LoVo (cell line): Measurements from ENCODE around the gene POFUT2.

Source experiments
- DNase-seq: peaks from one replicate; pipeline ENCODE4 v3.0.0-alpha.2; 2016; ENCODE audit warnings: low spot score

The POFUT2 gene

GRCh38 chr21:45262616-45263015 is 25.1 kb downstream of the POFUT2 start:
- DNase-seq: no peak

GRCh38 chr21:45262041-45262581 is 25.6 kb downstream of the POFUT2 start:
- no peak for DNase-seq

DNA sequence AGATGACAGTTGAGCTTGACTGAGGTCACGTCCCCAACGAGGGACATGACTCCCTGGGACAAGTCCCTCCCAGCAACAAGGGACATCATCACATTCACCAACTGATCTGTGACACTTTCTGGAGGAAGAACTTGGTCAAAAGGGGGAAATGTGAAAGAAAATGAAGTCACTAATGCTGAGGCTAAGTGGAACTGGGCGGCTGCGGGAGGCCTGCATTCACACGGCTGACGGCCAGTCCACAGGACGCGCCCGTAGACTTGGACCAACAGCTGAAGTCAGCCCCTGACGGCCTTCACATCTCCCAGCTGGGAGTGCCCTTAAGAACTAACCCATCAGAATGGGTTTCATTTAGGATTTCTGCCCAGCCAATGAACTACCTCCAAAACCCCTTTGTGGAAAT is 26.6 kb downstream of the POFUT2 start:
- no peak for DNase-seq

GRCh38 chr21:45260191-45260825 is 27.4 kb downstream of the POFUT2 start:
- no peak for DNase-seq

DNA sequence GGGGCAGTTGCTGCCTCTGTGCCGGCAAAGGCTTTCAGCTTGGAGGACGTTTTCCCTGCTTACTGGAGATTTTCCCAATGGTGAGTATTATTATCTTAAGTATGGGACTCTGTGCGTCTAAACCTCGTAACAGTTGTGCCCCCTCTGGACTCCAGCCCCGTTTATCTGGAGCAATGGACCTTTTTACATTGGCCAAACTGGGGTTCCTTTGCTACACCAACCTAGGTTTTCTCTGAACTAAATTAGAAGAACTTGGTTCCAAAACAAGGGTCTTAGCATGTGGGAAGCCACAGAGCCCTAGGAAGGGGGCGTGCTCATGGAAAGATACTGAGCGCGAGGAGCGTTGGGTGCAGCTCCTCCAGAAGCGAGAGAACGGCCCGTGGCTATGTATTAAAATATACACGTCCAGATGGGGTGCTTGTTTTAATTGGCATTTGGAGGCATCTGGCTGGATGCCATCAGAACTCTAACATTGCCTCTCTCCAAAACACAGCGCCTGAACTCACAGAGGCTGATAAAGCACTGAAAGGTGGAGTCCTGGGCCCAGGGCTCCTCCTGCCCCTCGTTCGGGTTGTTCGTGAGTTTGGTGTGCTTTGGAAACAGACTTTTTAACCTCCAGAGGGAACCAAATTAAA is 28.4 kb downstream of the POFUT2 start:
- no peak for DNase-seq

DNA sequence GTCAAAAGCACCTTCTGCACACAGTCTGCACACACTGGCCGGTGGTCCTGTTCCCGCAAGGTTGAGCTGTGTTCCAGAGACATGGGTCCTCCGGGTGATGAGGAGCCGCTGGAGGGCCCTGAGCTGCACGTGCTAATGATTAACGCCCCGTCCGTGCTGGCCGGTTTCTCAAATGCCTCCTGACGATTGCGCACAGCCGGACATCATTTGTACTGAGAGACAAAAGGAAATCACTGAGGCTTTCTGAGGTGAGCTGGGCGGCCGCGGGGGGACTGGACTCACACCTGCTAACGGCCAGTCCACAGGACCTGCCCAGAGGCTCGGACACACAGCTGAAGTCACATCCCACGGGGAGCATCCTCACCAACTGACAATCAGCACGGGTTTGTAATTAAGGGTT is 29.2 kb downstream of the POFUT2 start:
- DNase-seq: no peak

DNA sequence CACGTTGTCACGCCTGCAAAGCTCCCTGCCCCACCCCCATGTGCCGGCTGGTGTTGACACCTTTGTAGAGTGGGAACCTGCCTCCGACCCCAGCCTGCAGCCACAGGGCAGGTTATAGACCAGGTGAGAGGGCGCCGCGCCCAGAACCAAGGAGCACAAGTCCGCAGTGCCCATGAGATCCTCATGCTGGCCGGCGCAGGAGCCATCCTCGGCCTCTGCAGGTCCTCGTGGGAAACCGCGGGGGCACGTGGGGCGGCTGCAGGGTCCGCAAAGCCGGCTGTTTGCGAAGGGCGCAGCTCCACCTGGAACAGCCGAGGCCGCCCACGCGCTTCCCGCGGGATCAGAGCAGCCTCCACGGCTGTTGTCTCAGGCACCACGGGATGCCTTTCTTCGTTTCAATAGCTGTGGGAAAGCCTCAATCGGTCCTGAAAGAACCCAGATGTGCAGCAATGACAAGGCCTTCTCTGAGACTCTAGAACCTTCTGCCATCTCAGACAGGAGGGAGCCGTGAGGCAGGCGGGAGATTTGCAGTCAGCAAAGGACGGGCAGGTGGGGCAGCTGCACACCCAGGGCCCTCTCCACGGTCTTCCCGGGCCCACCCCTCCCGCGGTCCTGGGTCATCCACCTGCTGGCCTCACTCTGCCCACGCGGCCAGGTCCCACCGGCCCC is 29.9 kb downstream of the POFUT2 start:
- no peak for DNase-seq

DNA sequence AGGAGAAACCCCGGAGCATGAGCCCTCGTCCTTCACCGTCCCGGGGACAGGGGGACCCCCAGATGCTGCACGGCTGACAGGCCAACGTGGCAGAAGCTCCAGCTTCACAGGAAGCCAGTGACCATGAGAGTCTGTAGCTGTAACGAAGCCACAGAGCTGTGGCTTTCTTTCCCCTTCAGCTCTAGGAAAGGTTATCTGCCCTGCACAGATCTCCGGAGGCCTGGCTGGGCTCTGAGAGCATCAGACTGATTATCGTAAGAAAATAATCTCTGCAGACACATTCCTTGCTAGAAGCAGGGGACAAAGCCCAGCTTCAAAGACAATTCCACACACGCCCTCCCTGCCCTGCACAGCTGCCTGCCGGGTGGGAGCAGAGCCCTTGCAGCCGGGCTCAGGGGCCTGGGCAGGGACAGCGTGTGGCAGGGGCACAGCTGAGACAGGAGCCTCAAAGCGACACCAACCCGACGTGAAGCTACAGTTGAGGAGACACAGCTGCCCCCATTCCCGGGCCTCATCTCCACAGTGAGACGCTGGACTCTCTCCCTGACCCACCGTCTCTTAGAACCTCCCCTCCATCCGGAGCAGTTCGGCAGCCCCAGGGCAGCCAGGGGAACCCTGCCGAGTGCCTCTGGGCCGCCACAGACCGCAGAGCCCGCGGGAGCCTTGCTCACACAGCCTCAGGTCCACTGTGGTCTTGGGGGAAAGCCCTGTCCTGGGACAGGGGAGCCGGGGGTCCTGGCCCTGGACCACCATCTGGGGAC is 30.6 kb downstream of the POFUT2 start:
- DNase-seq: no peak

GRCh38 chr21:45256021-45256911 is 31.4 kb downstream of the POFUT2 start:
- no peak for DNase-seq

DNA sequence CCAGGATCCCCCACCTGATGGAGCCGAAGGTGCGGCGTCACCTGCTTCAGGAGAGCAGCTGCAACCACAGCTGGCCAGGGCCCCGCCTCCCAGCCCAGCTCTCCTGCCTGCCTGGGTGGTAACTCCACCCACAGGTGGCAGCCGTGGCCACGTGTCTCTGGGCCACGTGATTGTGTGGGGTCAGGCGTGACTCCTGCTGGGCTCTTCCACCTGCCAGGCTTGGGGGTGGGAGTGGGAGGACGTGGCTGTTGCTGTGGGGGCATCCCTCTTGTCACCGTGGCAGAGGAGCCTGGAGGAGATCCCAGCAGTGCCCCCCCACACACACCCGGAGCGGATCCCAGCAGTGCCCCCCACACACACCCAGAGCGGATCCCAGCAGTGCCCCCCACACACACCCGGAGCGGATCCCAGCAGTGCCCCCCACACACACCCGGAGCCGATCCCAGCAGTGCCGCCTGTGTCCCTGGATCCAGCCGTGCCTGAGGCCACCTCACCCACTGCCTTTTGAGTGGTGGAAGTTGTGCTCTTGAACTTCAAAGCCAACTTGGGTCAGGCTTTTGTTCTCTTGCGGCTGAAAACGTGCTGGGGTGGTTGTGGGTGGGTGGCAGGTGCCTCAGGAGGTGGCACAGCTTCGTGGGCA is 32.2 kb downstream of the POFUT2 start:
- peak; percentile 18 for DNase-seq

DNA sequence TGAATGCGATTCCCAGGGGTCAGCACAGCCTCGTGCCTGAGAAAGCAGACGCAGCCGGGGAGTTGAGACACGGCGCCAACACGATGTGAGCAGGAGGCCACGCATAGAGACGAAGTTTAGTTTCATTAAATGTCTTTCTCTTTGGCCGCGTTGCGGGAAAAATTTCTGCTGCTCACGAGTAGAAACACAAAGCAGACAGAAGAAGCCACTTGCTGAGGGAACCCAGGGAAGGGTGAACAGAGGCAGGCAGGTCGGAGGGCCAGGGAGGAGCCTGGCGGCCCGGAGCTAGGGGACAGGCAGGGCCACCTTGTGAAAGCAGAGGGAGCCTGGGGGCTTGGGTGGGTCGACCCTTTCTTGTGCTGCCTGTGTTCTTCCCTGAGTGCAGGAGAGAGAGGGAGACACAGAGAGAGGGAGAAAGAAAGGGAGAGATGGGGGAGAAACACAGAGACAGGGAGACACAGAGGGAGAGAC is 33.2 kb downstream of the POFUT2 start:
- DNase-seq: no peak

- DNase-seq: no peak
These were observed 33.8 kb downstream of the POFUT2 start for GRCh38 chr21:45253633-45254459.

DNA sequence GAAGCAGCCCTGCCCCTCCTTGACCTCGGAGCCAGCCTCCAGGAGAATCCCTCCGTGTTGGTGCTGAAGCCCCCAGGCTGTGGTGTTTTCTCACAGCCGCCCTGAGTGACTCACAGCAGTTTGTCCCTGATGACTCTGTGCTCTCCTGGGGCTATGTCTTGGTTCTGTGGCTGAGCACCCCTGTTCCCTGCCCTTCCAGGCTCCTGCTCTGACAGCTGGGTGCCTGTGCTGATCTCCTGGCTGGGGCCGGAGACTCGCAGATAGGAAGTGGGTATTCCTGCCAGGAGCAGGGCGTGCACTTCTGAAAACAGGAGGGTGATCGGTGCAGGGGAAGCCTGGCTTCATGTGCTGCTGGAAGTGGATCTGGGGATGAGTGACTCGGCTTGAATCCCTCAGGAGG is 34.5 kb downstream of the POFUT2 start:
- DNase-seq: no peak

DNA sequence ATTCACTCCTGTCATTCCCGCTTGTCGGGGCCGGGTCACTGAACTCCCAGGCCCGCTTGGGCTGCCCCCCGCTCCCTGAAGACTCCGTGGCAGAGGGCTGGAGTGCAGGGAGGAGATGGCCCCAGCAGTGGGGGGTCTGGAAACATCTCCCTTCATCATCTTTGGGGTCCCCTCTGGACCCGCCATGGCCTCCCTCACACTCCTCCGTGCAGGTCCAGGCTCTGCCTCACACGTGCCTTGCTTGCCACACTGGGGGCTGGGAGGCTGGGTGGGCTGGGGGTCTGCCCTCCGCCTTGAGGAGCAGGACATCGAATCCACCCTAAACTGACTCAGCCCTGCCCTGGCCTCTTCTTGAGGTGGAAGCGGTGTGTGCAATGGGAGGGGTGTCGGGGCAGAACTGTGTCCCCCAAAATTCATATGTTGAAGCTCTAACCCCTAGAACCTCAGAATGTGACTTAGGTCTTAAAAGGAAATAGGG is 35.2 kb downstream of the POFUT2 start:
- no peak for DNase-seq

DNA sequence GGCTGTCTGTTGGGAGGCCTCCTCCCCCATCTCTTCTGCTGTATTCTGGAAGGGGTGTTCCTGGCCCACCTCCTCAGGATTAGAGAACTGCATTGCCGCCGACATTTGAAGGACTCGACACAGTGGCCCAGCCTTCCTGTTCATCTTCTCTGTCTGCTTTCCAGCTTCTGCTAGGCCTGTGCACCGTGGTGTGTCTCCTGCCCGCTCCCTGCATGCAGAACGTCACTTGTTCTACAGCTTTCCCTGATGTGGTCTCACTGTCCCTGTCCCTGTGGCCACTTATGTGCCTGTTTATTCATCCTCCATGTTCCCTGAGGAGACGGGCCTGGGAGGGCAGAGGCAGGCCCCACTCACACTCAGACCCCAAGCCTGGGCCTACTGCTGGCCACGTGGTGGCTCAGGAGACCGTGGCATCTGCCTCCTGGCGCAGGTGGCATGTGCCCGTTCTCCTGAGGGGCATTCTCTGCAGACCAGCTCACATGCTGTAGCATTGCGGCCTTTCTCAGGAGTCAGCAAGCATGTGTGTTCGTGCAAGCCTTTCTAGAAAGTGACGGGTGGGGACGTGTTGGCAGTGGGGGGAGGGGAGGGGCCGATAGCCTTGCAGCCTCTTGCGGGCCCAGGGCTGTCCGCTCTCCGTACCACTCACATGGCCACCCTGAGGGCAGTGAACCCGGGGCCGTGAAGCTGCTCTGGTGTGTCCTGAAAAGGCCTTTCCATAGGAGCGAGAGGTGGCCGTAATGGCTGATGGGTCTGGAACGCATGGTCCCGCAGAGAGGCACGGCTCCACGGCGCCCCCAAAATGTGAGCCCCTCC is 35.9 kb downstream of the POFUT2 start:
- no peak for DNase-seq

- DNase-seq: no peak
These were observed 36.6 kb downstream of the POFUT2 start for GRCh38 chr21:45250914-45251634.

GRCh38 chr21:45250272-45250671 is 37.4 kb downstream of the POFUT2 start:
- no peak for DNase-seq

DNA sequence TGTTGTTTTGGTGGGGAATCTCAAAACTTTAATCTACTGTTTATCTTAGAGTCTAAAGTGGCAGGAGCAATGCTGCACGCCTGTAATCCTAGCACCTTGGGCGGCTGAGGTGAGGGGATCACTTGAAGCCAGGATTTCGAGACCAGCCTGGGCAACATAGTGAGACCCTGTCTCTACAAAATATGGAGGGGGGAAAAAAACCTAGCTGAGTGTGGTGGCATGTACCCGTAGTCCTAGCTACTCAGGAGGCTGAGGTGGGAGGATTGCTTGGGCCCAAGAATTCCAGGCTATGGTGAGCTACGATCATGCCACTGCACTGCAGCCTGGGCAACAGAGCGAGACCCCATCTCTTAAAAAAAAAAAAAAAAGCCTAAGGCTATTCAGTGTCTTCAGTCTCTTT is 38.1 kb downstream of the POFUT2 start:
- no peak for DNase-seq
